Thyroid gland (tissue), 4 donors: ENCODE results near the gene SHE.

Experiments used
- CTCF ChIP-seq, 6 experiments: fragments of 200-600 bp in 3 of 6; fragments of 450-650 bp in 3 of 6; sonication (generic) in 3 of 6; IDR thresholded peaks; one replicate each; pipeline ENCODE4 v1.5.1; 2016 to 2019; ENCODE audit warnings: antibody characterized with exemption in 6 of 6, mild to moderate bottlenecking in 2 of 6, inconsistent platforms in 1 of 6, moderate library complexity in 1 of 6
- POLR2A ChIP-seq, 2 donors: fragments of 450-650 bp; IDR thresholded peaks; one replicate each; pipeline ENCODE4 v1.6.1; 2017; ENCODE audit warnings: antibody characterized with exemption in 2 of 2, mild to moderate bottlenecking in 2 of 2, moderate library complexity in 1 of 2

DNA sequence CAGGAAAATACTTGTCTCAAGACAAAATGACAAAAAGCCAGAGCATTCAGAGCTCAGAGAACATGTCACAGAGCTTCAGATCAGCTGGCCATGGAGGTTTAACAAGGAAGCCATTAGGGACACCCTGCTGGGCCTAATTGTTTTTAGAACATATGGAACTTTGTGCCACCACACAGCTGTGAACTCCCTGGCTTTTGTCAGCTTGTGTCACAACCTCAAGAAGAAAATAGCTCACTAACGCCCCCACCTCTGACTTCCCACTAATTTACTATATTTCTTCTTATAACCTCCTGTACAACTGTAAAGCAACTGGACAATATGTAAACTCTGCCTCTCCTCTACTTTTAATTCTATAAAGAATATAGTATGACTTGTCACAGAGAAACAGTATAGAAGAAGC is 21.2 kb downstream of the SHE start:
- no peak for TF ChIP-seq CTCF (IDR thresholded peaks at IDR 0.05)
- TF ChIP-seq POLR2A (IDR thresholded peaks at IDR 0.05) = no peak
